WI38 (cell line): Measurements from ENCODE around the gene SPAG16.

Experiments
- H3K4me3 ChIP-seq: 2 replicates; pipeline ENCODE4 v1.5.1; 2011; ENCODE audit warnings: low read depth, mild to moderate bottlenecking, control low read depth, low read length
- CTCF ChIP-seq: IDR thresholded peaks from 2 replicates; pipeline ENCODE4 v1.5.1; 2012; ENCODE audit warnings: low read depth, mild to moderate bottlenecking, control low read depth, low read length

SPAG16 gene

GRCh38 chr2:214138779-214139178 is 854.5 kb downstream of the SPAG16 start:
- no peak for TF ChIP-seq CTCF
- H3K4me3 ChIP-seq: no peak overlapping the region

GRCh38 chr2:214139630-214140284 is 855.5 kb downstream of the SPAG16 start:
- no peak overlapping the region for H3K4me3 ChIP-seq
- TF ChIP-seq CTCF: no peak

GRCh38 chr2:214156971-214157370 is 872.7 kb downstream of the SPAG16 start:
- H3K4me3 ChIP-seq: no peak overlapping the region
- TF ChIP-seq CTCF: no peak

GRCh38 chr2:214158851-214159250 is 874.6 kb downstream of the SPAG16 start:
- TF ChIP-seq CTCF: no peak
- no peak overlapping the region for H3K4me3 ChIP-seq

GRCh38 chr2:214169281-214169680 is 885.0 kb downstream of the SPAG16 start:
- TF ChIP-seq CTCF: no peak
- H3K4me3 ChIP-seq: no peak overlapping the region

GRCh38 chr2:214169736-214170135 is 885.5 kb downstream of the SPAG16 start:
- H3K4me3 ChIP-seq: no peak overlapping the region
- no peak for TF ChIP-seq CTCF

- H3K4me3 ChIP-seq: no peak overlapping the region
- no peak for TF ChIP-seq CTCF
These were observed 890.3 kb downstream of the SPAG16 start for GRCh38 chr2:214174563-214174962.
